ENCODE measurements around the gene PRDM4.

Gene PRDM4

DNA sequence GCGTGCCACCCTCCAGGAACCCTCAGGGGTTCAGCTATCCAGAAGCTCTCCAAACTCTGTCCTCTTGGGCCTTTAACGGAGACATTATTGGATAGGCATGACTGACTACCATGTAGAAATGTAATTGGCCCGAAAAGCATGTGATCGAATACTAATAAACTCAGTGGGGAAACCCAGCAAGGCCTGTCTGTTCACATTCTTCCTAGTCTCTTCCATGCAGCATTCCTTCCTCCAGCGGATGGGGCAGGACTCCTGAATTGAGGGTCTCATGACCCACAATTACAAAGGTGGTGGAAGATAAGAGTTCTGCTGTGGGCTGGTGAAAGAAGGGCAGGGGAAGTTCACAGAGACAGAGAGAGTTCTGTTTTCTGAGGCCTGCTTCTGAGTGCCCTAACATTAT is 6.5 kb upstream of the PRDM4 start:
- TF ChIP-seq, protein P1, sequence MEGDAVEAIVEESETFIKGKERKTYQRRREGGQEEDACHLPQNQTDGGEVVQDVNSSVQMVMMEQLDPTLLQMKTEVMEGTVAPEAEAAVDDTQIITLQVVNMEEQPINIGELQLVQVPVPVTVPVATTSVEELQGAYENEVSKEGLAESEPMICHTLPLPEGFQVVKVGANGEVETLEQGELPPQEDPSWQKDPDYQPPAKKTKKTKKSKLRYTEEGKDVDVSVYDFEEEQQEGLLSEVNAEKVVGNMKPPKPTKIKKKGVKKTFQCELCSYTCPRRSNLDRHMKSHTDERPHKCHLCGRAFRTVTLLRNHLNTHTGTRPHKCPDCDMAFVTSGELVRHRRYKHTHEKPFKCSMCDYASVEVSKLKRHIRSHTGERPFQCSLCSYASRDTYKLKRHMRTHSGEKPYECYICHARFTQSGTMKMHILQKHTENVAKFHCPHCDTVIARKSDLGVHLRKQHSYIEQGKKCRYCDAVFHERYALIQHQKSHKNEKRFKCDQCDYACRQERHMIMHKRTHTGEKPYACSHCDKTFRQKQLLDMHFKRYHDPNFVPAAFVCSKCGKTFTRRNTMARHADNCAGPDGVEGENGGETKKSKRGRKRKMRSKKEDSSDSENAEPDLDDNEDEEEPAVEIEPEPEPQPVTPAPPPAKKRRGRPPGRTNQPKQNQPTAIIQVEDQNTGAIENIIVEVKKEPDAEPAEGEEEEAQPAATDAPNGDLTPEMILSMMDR (IDR thresholded peaks at IDR 0.05; ENCODE audit: borderline replicate concordance, insufficient read depth, low read depth, low read length): no peak
- no peak overlapping the region for H3K4me3 ChIP-seq (ENCODE audit: low read depth, low read length)

DNA sequence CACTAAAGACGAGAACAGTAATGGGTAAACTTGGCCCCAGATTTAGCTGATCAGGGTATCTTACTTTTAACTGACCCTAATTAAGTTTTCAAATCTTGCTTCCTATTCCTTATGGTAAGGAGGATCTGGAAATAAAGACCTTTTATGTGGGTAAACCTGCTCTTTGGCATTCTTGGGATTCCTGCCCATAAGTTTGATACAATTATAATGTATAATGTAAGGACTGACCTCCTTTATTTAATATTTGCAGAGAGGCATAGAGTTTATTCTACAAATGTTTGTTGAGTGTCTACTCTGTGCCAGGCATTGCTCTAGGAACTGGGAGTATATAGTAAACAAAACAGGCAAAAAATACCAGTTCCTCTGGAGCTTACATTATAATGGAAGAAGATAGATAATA is 4.4 kb upstream of the PRDM4 start:
- TF ChIP-seq, protein P1 (IDR thresholded peaks at IDR 0.05; ENCODE audit: borderline replicate concordance, insufficient read depth, low read depth, low read length): no peak
- H3K4me3 ChIP-seq (ENCODE audit: low read depth, low read length): no peak overlapping the region

DNA sequence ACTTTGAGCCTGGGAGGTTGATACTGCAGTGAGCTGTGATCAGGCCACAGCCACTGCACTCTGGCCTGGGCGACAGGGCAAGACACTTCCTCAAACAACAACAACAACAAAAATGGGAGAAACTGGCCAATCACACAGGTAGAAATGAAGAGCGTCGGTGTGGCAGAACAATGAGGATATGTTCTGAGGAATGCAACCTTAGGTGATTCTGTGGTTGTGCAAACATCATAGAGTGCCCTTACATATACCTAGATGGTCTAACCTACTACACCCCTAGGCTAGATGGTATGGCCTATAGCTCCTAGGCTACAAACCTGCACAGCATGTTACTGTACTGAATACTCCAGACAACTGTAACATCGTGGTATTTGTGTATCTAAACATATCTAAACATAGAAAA is 3.7 kb upstream of the PRDM4 start:
- no peak overlapping the region for H3K4me3 ChIP-seq (ENCODE audit: low read depth, low read length)
- TF ChIP-seq, protein P1 (IDR thresholded peaks at IDR 0.05; ENCODE audit: borderline replicate concordance, insufficient read depth, low read depth, low read length): no peak

DNA sequence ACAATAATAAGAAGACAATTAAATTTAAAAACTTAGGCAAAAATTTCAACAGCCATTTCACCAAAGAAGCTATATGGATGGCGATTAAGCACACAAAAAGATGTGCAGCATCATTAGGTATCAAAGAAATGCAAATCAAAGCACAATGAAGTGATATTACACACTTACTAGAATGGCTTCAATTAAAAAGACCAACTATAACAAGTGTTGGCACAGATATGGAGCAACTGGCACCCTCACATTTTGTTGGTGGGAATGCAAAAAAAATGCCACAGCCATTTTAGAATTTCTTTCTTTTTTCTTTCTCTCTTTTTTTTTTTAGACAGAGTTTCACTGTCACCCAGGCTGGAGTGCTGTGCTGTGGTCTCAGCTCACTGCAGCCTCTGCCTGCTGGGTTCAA is 1.9 kb upstream of the PRDM4 start:
- TF ChIP-seq, protein P1 (IDR thresholded peaks at IDR 0.05; ENCODE audit: borderline replicate concordance, insufficient read depth, low read depth, low read length): no peak
- H3K4me3 ChIP-seq (ENCODE audit: low read depth, low read length): no peak overlapping the region

DNA sequence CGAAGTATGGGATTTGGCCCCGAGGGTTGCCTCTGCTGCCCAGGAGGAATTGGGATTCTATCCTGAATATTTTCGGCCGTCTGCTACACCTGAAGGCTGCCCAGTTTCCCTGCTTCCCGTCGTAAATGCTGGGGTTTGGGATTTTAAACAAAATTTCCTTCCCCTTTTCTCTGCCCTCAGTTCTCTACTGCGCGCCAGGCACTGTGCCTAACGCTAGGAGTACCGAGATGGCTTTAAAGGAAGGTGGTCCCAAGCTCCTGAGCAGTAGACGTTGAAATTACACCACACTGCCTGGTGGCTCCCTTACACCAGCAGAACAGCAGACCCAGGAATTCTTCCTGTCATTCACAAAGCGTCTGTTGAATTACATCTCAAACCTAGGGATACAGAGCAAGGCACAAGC is 566 bp upstream of the PRDM4 start:
- TF ChIP-seq, protein P1 (IDR thresholded peaks at IDR 0.05; ENCODE audit: borderline replicate concordance, insufficient read depth, low read depth, low read length): no peak
- peak overlapping the region; percentile 61 for H3K4me3 ChIP-seq (ENCODE audit: low read depth, low read length)

DNA sequence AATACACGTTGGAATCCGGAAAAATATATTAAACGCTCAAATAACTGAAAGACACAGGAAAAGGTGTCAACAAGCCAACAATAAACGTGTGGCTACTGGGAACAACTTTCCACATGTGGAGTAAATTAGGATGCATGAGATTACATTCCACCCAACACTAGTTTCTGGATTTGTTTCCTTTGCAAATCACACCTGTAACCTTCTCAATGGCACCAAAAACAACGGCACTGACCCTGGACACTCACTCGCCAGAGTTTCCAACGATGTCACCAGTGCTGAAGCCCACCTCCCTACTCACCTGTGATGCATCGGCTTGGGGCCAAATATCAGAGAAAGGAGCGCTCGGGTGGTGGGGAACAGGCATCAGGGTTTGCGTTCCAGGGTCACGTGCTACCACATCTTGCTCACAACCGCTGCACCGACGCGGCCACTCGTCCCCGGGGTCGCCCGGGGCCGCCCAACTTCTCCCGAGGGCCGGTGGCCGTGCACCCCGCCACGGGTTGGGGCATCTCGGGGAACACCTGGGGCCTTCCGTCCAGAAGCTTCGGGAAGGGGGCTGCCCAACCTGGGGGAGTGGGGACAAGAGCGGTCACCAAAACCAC is 629 bp downstream of the PRDM4 start:
- peak overlapping the region; percentile 78 for H3K4me3 ChIP-seq (ENCODE audit: low read depth, low read length)
- TF ChIP-seq, protein P1 (IDR thresholded peaks at IDR 0.05; ENCODE audit: borderline replicate concordance, insufficient read depth, low read depth, low read length): no peak

DNA sequence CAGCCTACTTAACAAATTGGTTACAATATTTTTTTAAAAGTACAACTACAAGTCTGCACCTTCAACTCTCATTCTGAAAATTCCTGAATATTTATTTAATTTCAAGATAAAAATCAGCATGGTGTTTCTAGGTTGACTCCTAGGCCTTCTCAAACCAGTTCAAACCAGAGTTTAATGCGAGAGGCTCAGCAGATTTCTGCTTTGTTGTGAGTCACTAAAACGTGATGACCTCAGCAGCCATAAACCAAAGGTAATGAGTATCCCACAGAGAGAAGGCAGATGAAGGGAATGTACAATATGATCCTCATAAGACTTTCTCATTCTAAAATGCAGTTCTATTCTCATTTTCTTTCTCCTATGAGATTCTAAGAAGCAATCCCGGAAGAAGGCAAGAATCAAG is 1.5 kb downstream of the PRDM4 start:
- TF ChIP-seq, protein P1 (IDR thresholded peaks at IDR 0.05; ENCODE audit: borderline replicate concordance, insufficient read depth, low read depth, low read length): no peak
- no peak overlapping the region for H3K4me3 ChIP-seq (ENCODE audit: low read depth, low read length)
